Fibroblast of lung (primary cell): ENCODE results near the gene PRR15. TPM values are rescaled to one million over a fixed set of nuclear protein-coding genes. Genes with fewer than 3 reads are reported as not detected.

Experiments used
- DNase-seq, 2 donors: peaks; one replicate each; pipeline versions ENCODE4 v3.0.0 to v3.0.0-alpha.2; 2010; ENCODE audit warnings: low read depth in 2 of 2
- H2AFZ ChIP-seq: 2 replicates; pipeline ENCODE4 v1.5.1; 2012; ENCODE audit warnings: low read length, control low read depth, inconsistent platforms
- H3K27ac ChIP-seq: 2 replicates; pipeline ENCODE4 v1.5.1; 2011; ENCODE audit warnings: low read length, control low read depth; ENCODE audit not compliant: insufficient read depth
- H3K27me3 ChIP-seq: 2 replicates; pipeline ENCODE4 v1.5.1; 2011; ENCODE audit warnings: mild to moderate bottlenecking, low read length; ENCODE audit not compliant: control insufficient read depth, insufficient read depth
- H3K36me3 ChIP-seq: 2 replicates; pipeline ENCODE4 v1.5.1; 2011; ENCODE audit warnings: low read length; ENCODE audit not compliant: control insufficient read depth, insufficient read depth
- H3K4me1 ChIP-seq: 2 replicates; pipeline ENCODE4 v1.5.1; 2011; ENCODE audit warnings: low read length; ENCODE audit not compliant: control insufficient read depth, insufficient read depth; ENCODE audit errors: extremely low read depth
- H3K4me2 ChIP-seq: 2 replicates; pipeline ENCODE4 v1.5.1; 2011; ENCODE audit warnings: low read length, control low read depth; ENCODE audit not compliant: insufficient read depth; ENCODE audit errors: extremely low read depth
- H3K4me3 ChIP-seq, 4 experiments: fragments of 200-600 bp in 1 of 4; sonication (generic) in 1 of 4; replicated peaks in 1 of 4; 2 replicates each; pipeline ENCODE4 v1.5.1; 2011 to 2016; ENCODE audit warnings: low read length in 4 of 4, low read depth in 3 of 4, mild to moderate bottlenecking in 3 of 4, control low read depth in 2 of 4, inconsistent platforms in 1 of 4, mixed read lengths in 1 of 4; ENCODE audit not compliant: insufficient read depth in 1 of 4; ENCODE audit errors: control extremely low read depth in 1 of 4
- H3K79me2 ChIP-seq: 2 replicates; pipeline ENCODE4 v1.5.1; 2012; ENCODE audit warnings: mild to moderate bottlenecking, low read length, inconsistent platforms; ENCODE audit not compliant: control insufficient read depth, insufficient read depth
- H3K9ac ChIP-seq: 2 replicates; pipeline ENCODE4 v1.5.1; 2011; ENCODE audit warnings: mild to moderate bottlenecking, low read length, control low read depth; ENCODE audit not compliant: insufficient read depth
- H3K9me3 ChIP-seq: 2 replicates; pipeline ENCODE4 v1.5.1; 2012; ENCODE audit warnings: low read depth, low read length; ENCODE audit not compliant: control insufficient read depth, insufficient read depth
- H4K20me1 ChIP-seq: 2 replicates; pipeline ENCODE4 v1.5.1; 2011; ENCODE audit warnings: low read length; ENCODE audit not compliant: control insufficient read depth, insufficient read depth; ENCODE audit errors: extremely low read depth
- CTCF ChIP-seq, 2 donors: IDR thresholded peaks in 1 of 2; conservative IDR thresholded peaks in 1 of 2; 1 replicate in 1 of 2; 2 replicates in 1 of 2; pipeline ENCODE4 v1.5.1; 2011 to 2012; ENCODE audit warnings: low read length in 2 of 2, control low read depth in 1 of 2, inconsistent platforms in 1 of 2, low read depth in 1 of 2, mild to moderate bottlenecking in 1 of 2
- EZH2 ChIP-seq: IDR thresholded peaks from 2 replicates; pipeline ENCODE4 v1.5.1; 2012; ENCODE audit warnings: low read length, control low read depth, mild to moderate bottlenecking; ENCODE audit errors: missing control alignments
- polyA plus RNA-seq, 2 donors: library from polyadenylated mRNA; depleted of rRNA in 1 of 2; stranded (reverse) in 1 of 2; unstranded in 1 of 2; fragments of >200 nt; gene quantifications; 2 replicates each; pipeline ENCODE4 v1.2.1, GENCODE V29; 2011 to 2012; ENCODE audit warnings: missing spikeins in 1 of 2
- total RNA-seq: library from RNA; depleted of rRNA; stranded (reverse); fragments of >200 nt; gene quantifications from 2 replicates; pipeline ENCODE4 v1.2.1, GENCODE V29; 2014

PRR15 gene
- total and polyA plus RNA-seq, 2 donors (not counting 1 experiment from before 2014, with no cell fraction given), result not detected

DNA sequence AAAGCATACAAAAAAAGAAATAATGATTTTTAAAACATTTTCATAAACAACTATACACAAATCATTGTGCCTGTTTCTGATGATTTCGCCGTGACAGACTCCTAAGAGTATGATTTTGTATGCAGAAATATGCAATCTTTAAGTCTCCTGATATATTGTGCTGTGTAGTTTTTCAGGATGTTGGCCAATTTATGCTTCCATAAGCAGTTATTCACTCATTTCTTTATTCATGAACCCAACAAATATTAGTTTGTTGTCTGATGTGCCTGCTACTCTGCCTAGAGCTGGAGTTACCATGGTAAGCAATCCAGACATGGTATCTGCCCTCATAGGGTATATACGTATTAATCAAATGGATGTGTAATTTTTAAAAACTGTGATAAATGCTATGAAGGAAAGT is 40.4 kb downstream of the PRR15 start:
- Histone ChIP-seq H3K4me3 (no peak overlapping the region), H3K27me3 (no peaks in the 10 kb centered on the region), H3K4me2 (no peak overlapping the region), H4K20me1 (no peaks in the 10 kb centered on the region), H3K9me3 (no peaks in the 10 kb centered on the region), H2AFZ (no peak overlapping the region), H3K9ac (no peak overlapping the region), H3K36me3 (no peaks in the 10 kb centered on the region), H3K4me1 (peaks cover 6% of the 10 kb centered on the region), H3K27ac (no peak overlapping the region), H3K79me2 (no peaks in the 10 kb centered on the region)
- no peak for TF ChIP-seq CTCF (conservative IDR thresholded peaks at IDR 0.05 in 1 of 2, IDR thresholded peaks at IDR 0.05 in 1 of 2; ENCODE audit: low read depth in 1 of 2, low read length in 2 of 2)
- TF ChIP-seq EZH2, result no peak
- DNase-seq, result no peak

DNA sequence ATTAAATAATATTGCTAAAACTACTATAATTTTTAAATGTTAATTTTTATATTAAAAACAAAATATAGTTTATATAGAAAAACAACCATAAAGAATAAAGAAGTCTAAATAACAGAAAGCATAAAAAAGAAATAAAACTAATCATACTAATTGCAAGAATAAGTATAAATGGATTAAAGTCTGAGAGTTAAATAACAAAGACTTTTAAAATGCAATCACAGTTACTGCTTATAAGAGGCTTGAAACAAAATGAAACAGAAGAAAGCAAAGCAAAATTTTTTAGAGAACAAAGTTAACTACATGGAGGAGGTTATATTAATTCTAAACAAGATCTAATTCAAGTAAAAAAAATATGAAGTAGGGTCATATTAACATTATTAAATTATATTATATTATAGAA is 41.1 kb downstream of the PRR15 start:
- H3K4me3 ChIP-seq, result no peak overlapping the region
- no peak overlapping the region for H3K27ac ChIP-seq
- no peaks in the 10 kb centered on the region for H3K9me3 ChIP-seq
- no peaks in the 10 kb centered on the region for H4K20me1 ChIP-seq
- H3K36me3 ChIP-seq, result no peaks in the 10 kb centered on the region
- no peak overlapping the region for H3K9ac ChIP-seq
- H3K4me2 ChIP-seq, result no peak overlapping the region
- no peaks in the 10 kb centered on the region for H3K27me3 ChIP-seq
- no peak overlapping the region for H2AFZ ChIP-seq
- no peaks in the 10 kb centered on the region for H3K79me2 ChIP-seq
- no peak for DNase-seq
- TF ChIP-seq EZH2 (no peak), CTCF (conservative IDR thresholded peaks at IDR 0.05 in 1 of 2, IDR thresholded peaks at IDR 0.05 in 1 of 2; ENCODE audit: low read depth in 1 of 2, low read length in 2 of 2) (no peak)
- H3K4me1 ChIP-seq, result peaks cover 8% of the 10 kb centered on the region

DNA sequence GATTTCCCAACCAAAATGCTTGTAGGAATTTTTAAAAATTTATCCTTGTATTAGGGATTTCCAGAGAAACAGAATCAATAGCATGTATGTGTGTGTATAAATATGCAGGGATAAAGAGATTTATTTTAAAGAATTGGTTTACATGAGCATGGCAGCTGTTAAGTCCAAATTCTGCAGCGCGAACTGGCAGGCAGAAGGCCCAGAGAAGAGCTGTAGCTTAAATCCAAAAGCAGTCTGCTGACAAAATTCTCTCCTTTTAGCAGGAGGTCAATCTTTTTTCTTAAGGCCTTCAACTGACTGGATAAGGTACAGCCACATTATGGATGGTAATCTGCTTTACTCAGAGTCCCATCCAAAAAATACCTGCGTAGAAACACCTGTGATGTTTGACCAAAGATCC is 42.0 kb downstream of the PRR15 start:
- Histone ChIP-seq H3K27ac (no peak overlapping the region), H3K4me3 (no peak overlapping the region), H3K9ac (no peak overlapping the region), H3K36me3 (no peaks in the 10 kb centered on the region), H3K4me1 (peaks cover 8% of the 10 kb centered on the region), H3K79me2 (no peaks in the 10 kb centered on the region), H4K20me1 (no peaks in the 10 kb centered on the region), H2AFZ (no peak overlapping the region), H3K4me2 (no peak overlapping the region), H3K27me3 (no peaks in the 10 kb centered on the region), H3K9me3 (no peaks in the 10 kb centered on the region)
- DNase-seq, result no peak
- TF ChIP-seq CTCF (conservative IDR thresholded peaks at IDR 0.05 in 1 of 2, IDR thresholded peaks at IDR 0.05 in 1 of 2; ENCODE audit: low read depth in 1 of 2, low read length in 2 of 2) (no peak), EZH2 (no peak)
